ENCODE measurements around the gene BSND. TPM values are rescaled to one million over a fixed set of nuclear protein-coding genes. Genes with fewer than 3 reads are reported as not detected.
A peak's percentile ranks its signal among the peaks of the same experiment; 100 is the strongest.

The BSND gene
- total and polyA plus RNA-seq, 9 of the 15 experiments (the other 6 are each of a cell fraction or from before 2014, with no cell fraction given): not detected

DNA sequence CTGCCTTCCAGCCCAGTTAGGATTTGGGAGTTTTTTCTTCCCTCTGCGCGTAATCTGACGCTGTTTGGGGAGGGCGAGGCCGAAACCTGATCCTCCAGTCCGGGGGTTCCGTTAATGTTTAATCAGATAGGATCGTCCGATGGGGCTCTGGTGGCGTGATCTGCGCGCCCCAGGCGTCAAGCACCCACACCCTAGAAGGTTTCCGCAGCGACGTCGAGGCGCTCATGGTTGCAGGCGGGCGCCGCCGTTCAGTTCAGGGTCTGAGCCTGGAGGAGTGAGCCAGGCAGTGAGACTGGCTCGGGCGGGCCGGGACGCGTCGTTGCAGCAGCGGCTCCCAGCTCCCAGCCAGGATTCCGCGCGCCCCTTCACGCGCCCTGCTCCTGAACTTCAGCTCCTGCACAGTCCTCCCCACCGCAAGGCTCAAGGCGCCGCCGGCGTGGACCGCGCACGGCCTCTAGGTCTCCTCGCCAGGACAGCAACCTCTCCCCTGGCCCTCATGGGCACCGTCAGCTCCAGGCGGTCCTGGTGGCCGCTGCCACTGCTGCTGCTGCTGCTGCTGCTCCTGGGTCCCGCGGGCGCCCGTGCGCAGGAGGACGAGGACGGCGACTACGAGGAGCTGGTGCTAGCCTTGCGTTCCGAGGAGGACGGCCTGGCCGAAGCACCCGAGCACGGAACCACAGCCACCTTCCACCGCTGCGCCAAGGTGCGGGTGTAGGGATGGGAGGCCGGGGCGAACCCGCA lies 40.8 kb downstream of the BSND start, which contains the start of gene PCSK9 (continued):
- TF ChIP-seq ZFX (CRISPR knock-in tag; IDR thresholded peaks at IDR 0.05): peak; percentile 62
- 0 out of 2 replicates have a peak, but pooled peaks have one; percentile 58 for TF ChIP-seq ELF2 (CRISPR knock-in tag; IDR thresholded peaks at IDR 0.05)

GRCh38 chr1:55040083-55040932 lies 41.6 kb downstream of the BSND start:
- no peaks in the 10 kb centered on the region for H3K9me3 ChIP-seq (replicated peaks; ENCODE audit: control insufficient read depth, insufficient read depth, low read depth, low read length)
- ChIA-PET CTCF (ENCODE audit: low intra/inter-chr PET ratio) (no interaction called here), POLR2A (interaction anchor here (0.8 to 1.1 kb wide), 2 partner anchors 15 to 90 kb away, joined by 3 to 4 read pairs; no protein-coding TSS in a partner anchor)
- WGBS (ENCODE audit: insufficient coverage, low coverage, missing lambda C conversion rate): 2% methylated on average over 36 of the region's 49 CpGs
- peaks cover 44% of the 10 kb centered on the region for H3K36me3 ChIP-seq (ENCODE audit: control insufficient read depth, insufficient read depth, low read length)
- peaks cover 9% of the 10 kb centered on the region; the same call in 1 of the 2 replicates for H4K20me1 ChIP-seq (replicated peaks; ENCODE audit: control insufficient read depth, insufficient read depth, low read length)
- H3K4me3 ChIP-seq: peak overlapping the region; percentile 56
- peak overlapping the region; percentile 67; the same call in 2 of the 3 replicates for H3K27ac ChIP-seq (ENCODE audit: extremely low read depth, low read depth, low read length)
- peaks cover 64% of the 10 kb centered on the region for H3K79me2 ChIP-seq (ENCODE audit: control insufficient read depth, insufficient read depth, low read length)
- H3K9me1 ChIP-seq (ENCODE audit: control insufficient read depth, insufficient read depth, low read length): no peaks in the 10 kb centered on the region
- peak overlapping the region; percentile 84 for H3K4me2 ChIP-seq (ENCODE audit: insufficient read depth, low read length)
- intact Hi-C loops (cut with micrococcal nuclease): no loop called here
- FAIRE-seq: no peak
- peak; percentile 49 for ATAC-seq
- H3K4me1 ChIP-seq (replicated peaks in 1 of 2; ENCODE audit: control insufficient read depth in 2 of 2, insufficient read depth in 2 of 2, low read length in 2 of 2): peaks cover 34 to 40% of the 10 kb centered on the region in 2 experiments
- BruUV-seq (replicated peaks): TSS peak; percentile 38
- peak in 2 of 4 experiments; percentile 27 to 31 for DNase-seq (ENCODE audit: extremely low read depth in 1 of 4, low spot score in 3 of 4)
- H3K9ac ChIP-seq (ENCODE audit: insufficient read depth in 1 of 2, low read depth in 2 of 2, low read length in 2 of 2): peak overlapping the region; percentile 64 to 96
- in situ Hi-C loops (cut with MboI): no loop called here
- no peaks in the 10 kb centered on the region; a peak in 1 of 5 replicates for H3K27me3 ChIP-seq (ENCODE audit: control insufficient read depth in 2 of 2, insufficient read depth in 2 of 2, low read length in 2 of 2)
- peak overlapping the region; percentile 70 for H2AFZ ChIP-seq (ENCODE audit: low read depth, low read length)
- TF ChIP-seq SIN3A (IDR thresholded peaks at IDR 0.05; ENCODE audit: borderline replicate concordance in 2 of 2, control insufficient read depth in 1 of 2, low read depth in 2 of 2, low read length in 2 of 2): 0 out of 4 replicates have a peak, but pooled peaks of 1 of the 2 experiments have one; percentile 52
- TF ChIP-seq, protein P1, sequence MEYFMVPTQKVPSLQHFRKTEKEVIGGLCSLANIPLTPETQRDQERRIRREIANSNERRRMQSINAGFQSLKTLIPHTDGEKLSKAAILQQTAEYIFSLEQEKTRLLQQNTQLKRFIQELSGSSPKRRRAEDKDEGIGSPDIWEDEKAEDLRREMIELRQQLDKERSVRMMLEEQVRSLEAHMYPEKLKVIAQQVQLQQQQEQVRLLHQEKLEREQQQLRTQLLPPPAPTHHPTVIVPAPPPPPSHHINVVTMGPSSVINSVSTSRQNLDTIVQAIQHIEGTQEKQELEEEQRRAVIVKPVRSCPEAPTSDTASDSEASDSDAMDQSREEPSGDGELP (CRISPR knock-in tag; IDR thresholded peaks at IDR 0.05; ENCODE audit: borderline replicate concordance): 0 out of 2 replicates have a peak, but pooled peaks have one; percentile 19
- peak; percentile 27; the same call in 1 of the 2 replicates for TF ChIP-seq KAT7 (CRISPR knock-in tag; IDR thresholded peaks at IDR 0.05; ENCODE audit: borderline replicate concordance)
- TF ChIP-seq, protein P2, sequence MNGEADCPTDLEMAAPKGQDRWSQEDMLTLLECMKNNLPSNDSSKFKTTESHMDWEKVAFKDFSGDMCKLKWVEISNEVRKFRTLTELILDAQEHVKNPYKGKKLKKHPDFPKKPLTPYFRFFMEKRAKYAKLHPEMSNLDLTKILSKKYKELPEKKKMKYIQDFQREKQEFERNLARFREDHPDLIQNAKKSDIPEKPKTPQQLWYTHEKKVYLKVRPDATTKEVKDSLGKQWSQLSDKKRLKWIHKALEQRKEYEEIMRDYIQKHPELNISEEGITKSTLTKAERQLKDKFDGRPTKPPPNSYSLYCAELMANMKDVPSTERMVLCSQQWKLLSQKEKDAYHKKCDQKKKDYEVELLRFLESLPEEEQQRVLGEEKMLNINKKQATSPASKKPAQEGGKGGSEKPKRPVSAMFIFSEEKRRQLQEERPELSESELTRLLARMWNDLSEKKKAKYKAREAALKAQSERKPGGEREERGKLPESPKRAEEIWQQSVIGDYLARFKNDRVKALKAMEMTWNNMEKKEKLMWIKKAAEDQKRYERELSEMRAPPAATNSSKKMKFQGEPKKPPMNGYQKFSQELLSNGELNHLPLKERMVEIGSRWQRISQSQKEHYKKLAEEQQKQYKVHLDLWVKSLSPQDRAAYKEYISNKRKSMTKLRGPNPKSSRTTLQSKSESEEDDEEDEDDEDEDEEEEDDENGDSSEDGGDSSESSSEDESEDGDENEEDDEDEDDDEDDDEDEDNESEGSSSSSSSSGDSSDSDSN (IDR thresholded peaks at IDR 0.05; ENCODE audit: borderline replicate concordance in 1 of 2, low read depth in 2 of 2, low read length in 2 of 2): peak in 1 of 2 experiments; percentile 32; a peak in 1 of 4 replicates
